Left lobe of liver (tissue), 2 donors: ENCODE results near the gene PRX. TPM values are rescaled to one million over a fixed set of nuclear protein-coding genes. Genes with fewer than 3 reads are reported as not detected.
"Not testable (repeated sequence)": the region's sequence is repeated elsewhere in the genome, so short reads cannot be mapped to it uniquely, and the experiment has no call there.

Experiments
- ATAC-seq: fragments of 200-7000 bp; cut with Tn5 transposase; one replicate; pipeline ENCODE4 v1.9.1; 2020; ENCODE audit warnings: mild to moderate bottlenecking, moderate library complexity
- DNase-seq: peaks from one replicate; pipeline ENCODE4 v3.0.0-alpha.2; 2020; ENCODE audit warnings: low spot score
- total RNA-seq: library from RNA; stranded (reverse); gene quantifications from one replicate; pipeline ENCODE4 v1.2.1, GENCODE V29; 2021
- donor health status: DM: no; HTN: no; CAD: no; lungs with moderate emphysema.
- donor health status: DM: no; HTN: yes; CAD: no.

PRX gene
- total RNA-seq, 1 donor from 2014 or later = 0.70 TPM

DNA sequence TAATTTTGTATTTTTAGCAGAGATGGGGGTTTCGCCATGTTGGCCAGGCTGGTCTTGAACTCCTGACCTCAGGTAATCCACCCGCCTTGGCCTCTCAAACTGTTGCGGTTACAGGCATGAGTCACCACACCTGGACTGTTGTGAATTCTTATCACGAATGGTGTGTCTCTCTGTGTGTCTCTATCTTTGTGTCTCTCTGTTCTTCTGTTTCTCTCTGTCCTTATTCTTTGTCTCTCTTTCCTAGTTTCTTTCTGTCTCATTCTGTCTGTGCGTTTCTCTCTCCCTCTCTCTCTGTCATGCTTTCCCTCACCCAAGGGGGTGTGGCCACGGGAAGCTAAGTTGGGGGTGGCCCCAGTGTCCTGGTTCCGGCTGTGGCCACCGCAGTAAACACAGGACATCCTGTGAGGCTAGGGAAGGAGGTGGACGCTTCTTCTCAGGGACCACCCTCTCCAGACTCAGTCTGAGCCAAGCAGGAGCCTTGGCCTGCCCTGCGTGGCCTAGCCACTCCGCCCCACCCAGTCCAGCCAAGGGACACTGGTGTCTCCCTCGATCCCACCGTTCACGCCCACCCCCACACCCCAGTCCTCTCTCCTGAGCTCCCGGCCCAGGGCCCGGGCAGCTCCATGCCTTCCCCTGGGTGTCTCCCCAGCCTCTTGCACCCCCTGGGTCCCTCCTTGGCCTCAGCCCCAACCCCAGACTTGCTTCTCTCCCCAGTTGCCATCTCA is 3.9 kb upstream of the PRX start:
- DNase-seq (no peak), ATAC-seq (no peak)

- no peak for DNase-seq
- no peak for ATAC-seq
Measured at GRCh38 chr19:40415768-40416167, 2.6 kb upstream of the PRX start.

- ATAC-seq = no peak
- DNase-seq = no peak
Measured at GRCh38 chr19:40414542-40415535, 1.7 kb upstream of the PRX start.

GRCh38 chr19:40412866-40413265 is 312 bp downstream of the PRX start:
- ATAC-seq (no peak), DNase-seq (no peak)

DNA sequence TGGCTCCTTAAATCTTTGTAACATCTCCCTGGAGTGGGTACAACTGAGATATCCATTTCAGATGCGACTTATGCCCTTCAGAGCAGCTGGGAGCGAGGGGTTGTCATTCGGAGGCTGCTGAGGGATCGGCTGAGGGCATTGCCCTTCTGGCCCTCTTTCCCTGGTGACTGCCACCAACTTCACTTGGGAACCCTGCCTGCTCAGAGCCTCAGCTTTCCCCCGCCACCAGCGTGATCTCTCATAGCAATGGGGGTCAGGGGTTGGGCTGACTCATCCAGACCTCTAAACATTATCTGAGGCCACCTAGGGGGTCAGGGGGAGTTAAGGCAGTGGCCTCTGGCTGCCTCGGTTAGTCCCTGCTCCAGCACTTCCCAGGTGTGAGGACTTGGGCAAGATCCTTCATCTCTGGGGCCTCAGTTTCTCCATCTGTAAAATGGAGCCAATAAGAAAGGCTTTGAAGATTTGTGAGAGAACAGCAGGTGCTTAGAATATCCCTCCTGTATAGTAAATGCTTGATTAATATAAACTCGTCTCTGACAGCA is 1.1 kb downstream of the PRX start:
- DNase-seq (no peak), ATAC-seq (no peak)

- ATAC-seq (peak; percentile 41), DNase-seq (no peak)
Measured at GRCh38 chr19:40411125-40411842, 1.9 kb downstream of the PRX start.

DNA sequence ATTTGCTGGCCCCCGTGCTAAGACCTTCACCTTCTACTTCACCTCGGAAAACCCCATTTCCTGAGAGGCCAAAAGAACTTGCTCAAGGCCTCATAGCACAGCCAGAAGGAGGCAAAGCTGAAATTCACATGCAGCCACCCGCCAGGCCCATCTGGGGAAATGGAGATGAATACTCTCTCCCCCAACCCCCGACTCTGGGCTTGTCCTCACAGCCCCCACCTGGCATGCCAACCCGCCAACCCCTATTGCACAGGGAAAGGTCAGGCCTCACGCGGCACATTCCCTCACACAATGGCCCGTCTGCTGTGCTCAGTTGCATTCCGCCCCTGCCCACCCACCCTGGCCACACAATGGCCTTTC is 3.2 kb downstream of the PRX start:
- no peak for ATAC-seq
- DNase-seq = no peak

GRCh38 chr19:40408598-40408925 is 4.6 kb downstream of the PRX start:
- ATAC-seq, DNase-seq: not testable (repeated sequence)

DNA sequence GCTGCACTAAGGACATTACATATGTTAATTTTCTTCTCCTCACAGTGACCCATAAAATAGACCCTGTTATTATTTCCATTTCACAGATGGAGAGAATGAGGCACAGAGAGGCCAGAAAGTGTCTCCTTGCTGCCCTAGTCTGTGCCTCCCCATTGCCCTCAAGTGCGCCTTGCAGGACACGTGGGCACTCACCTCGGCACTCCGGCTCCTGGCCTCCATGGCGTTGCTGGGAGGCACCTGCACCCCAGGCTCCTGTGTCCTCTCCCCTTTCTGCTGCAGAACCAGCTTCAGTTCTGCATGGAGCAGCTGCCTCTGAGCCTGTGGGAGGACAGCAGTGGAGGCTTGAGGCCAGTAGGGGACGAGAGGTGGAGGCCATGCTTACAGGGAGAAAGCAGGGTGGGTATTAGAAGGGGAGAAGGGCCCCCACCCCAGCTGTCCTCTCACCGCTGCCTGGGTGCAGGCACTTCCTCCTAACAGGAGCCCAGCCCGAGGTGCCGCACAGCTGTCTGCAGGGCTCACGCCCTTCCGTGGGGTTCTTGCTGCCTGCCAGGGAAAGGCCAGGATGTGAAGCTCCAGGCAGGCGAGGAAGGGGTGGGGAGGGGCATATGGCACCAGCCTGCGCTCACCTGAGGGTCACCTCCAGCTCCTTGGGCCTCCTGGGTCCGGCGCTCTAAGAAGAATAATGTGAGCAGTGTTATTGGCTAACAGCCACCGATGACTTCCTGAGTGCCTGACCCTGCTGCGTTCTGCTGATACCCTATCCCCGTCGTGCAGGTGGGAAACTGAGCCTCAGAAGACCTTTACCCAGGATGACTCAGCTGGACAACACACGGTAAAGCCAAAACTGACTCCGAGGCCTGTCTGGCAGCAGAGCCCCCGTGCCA is 5.2 kb downstream of the PRX start:
- ATAC-seq (no peak), DNase-seq (no peak)

GRCh38 chr19:40403262-40403984 is 9.8 kb downstream of the PRX start:
- ATAC-seq (peak; percentile 91), DNase-seq (peak; percentile 89)

GRCh38 chr19:40400559-40400958 is 12.6 kb downstream of the PRX start:
- ATAC-seq (no peak), DNase-seq (no peak)

GRCh38 chr19:40398417-40399131 is 14.6 kb downstream of the PRX start:
- peak; percentile 10 for ATAC-seq
- DNase-seq = no peak

- ATAC-seq (no peak), DNase-seq (no peak)
Measured at GRCh38 chr19:40397568-40397906, 15.6 kb downstream of the PRX start.

DNA sequence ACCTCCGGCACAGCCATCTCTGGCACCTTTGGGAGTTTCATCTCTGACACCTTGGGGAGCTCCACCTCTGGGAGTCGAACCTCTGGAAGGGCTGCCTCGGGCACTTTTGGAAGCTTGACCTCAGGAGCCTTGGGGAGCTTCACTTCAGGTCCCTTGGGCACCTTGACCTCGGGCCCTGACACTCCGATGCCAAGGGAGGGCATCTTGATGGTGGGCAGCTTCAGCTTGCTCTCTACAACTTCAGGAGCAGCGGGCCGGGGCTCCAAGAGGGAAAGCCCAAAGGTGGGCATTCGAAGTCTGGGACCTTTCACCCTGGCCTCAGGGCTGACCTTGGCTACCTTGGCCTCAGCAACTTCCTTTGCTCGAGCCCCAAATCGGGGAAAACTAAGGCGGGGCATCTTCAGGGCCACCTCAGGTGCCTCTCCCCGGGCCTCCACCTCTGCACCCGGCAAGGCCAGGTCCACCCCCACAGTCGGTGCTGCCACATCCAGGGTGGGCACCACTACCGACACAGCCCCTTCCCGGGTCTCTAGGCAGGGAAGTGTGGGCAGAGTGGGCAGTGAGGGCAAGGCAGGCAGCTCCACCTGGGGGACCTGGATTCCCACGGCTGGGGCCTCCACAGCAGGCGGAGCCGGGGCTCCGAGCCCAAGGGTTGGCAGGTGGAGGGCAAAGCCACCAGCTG is 16.2 kb downstream of the PRX start:
- DNase-seq (no peak), ATAC-seq (no peak)

- ATAC-seq (no peak), DNase-seq (no peak)
Measured at GRCh38 chr19:40395956-40396355, 17.2 kb downstream of the PRX start.

DNA sequence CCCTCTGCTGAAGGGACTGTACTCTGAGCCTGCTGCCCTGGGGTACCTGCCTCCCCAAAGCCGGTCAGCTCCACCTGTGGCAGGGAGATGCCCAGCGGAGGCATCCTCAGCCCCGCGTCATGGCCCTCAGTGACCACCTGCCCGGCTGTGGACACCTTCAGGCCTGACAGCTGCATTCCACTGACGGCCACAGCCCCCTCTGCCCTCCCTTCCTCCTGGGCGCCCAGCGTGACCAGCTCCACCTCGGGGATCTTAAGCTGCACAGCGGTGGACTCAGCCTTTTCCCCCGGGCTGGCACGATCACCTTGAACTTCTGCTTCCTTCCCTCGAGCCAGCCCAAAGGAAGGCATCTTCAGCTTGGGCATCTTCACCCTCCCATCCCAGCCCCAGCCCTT is 18.4 kb downstream of the PRX start:
- ATAC-seq = no peak
- DNase-seq = no peak

- ATAC-seq (no peak), DNase-seq (no peak)
Measured at GRCh38 chr19:40393894-40394815, 19.0 kb downstream of the PRX start.
